Fibroblast of villous mesenchyme (primary cell): ENCODE results near the gene CLTRN. TPM values are rescaled to one million over a fixed set of nuclear protein-coding genes. Genes with fewer than 3 reads are reported as not detected.

ENCODE experiments used
- DNase-seq: peaks from one replicate; pipeline ENCODE4 v3.0.0-alpha.2; 2010; ENCODE audit warnings: low read depth
- H3K4me3 ChIP-seq: 2 replicates; pipeline ENCODE4 v1.5.1; 2011; ENCODE audit warnings: low read depth, mild to moderate bottlenecking, low read length
- CTCF ChIP-seq: IDR thresholded peaks from 2 replicates; pipeline ENCODE4 v1.5.1; 2012; ENCODE audit warnings: low read depth, mild to moderate bottlenecking, low read length; ENCODE audit not compliant: insufficient read depth
- total RNA-seq: library from RNA; depleted of rRNA; stranded (reverse); fragments of >200 nt; gene quantifications from 2 replicates; pipeline ENCODE4 v1.2.3, GENCODE V29; 2012

Gene CLTRN
- total RNA-seq, 1 donor = under 0.01 TPM

GRCh38 chrX:15601932-15602331 is 62.7 kb downstream of the CLTRN start:
- no peak for TF ChIP-seq CTCF
- no peak overlapping the region for H3K4me3 ChIP-seq
- DNase-seq = no peak

- DNase-seq = no peak
- TF ChIP-seq CTCF = no peak
- no peak within 1 kb of the TSS for H3K4me3 ChIP-seq
Observed at GRCh38 chrX:15600745-15601144, 63.9 kb downstream of the CLTRN start, which contains the start of gene ACE2. Gene ACE2 (minus strand): TSS chrX:15600960. CDS start chrX:15600911, 49 bp downstream.

DNA sequence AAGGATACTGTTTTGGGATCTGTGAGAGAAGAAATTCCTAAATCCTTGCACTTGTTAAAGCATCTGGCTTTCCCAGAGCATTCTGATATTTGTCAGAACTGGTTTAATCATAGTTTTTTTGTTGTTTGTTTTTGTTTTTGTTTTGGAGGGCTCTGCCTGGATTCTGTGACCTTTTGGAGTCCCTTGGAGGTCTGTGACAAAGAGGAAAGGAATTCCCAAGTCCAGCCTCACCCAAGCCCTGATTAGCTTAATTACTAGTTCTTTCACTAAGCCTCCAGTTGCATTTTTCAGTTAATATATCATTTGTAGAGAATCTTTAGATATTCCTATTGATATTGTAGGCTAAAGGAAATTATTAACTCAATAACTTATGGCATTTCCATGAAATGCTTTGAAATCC is 64.6 kb downstream of the CLTRN start:
- no peak for TF ChIP-seq CTCF
- no peak for DNase-seq
- no peak overlapping the region for H3K4me3 ChIP-seq

DNA sequence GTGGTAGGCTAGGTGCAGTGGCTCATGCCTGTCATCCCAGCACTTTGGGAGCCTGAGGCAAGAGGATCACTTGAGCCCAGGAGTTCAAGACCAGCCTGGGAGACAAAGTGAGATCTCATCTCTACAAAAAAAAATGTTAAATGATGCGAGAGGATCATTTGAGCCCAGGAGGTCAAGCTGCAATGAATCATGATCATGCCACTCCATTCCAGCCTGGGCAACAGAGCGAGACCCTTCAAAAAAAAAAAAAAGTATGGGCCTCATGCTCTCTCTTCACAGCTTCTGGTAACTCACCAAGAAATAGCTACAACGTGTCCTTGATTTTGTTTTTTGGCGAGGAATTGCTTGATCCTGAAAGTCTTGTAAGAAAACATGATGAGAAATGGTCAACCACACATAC is 65.1 kb downstream of the CLTRN start:
- no peak for TF ChIP-seq CTCF
- H3K4me3 ChIP-seq = no peak overlapping the region
- DNase-seq = no peak

GRCh38 chrX:15598026-15598425 is 66.6 kb downstream of the CLTRN start:
- no peak for DNase-seq
- no peak overlapping the region for H3K4me3 ChIP-seq
- no peak for TF ChIP-seq CTCF

DNA sequence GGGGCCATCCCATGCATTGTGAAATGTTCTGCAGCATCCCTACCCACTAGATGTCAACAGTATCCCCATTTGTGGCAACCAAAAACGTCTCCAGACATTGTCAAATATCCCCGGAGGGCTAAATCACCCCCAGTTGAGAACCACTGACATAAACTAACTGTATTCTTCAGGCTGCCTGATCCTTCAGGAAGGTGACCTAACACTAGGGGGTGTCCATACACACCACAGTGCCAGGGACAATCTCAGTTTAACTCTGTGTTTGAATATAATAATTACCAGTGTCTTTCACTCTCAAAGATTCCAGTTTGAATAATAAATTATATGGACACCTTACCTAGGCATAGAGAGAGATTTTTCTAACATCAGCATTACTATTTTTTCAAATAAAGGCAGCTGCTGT is 70.2 kb downstream of the CLTRN start:
- TF ChIP-seq CTCF = peak; percentile 31
- no peak overlapping the region for H3K4me3 ChIP-seq
- DNase-seq = no peak

DNA sequence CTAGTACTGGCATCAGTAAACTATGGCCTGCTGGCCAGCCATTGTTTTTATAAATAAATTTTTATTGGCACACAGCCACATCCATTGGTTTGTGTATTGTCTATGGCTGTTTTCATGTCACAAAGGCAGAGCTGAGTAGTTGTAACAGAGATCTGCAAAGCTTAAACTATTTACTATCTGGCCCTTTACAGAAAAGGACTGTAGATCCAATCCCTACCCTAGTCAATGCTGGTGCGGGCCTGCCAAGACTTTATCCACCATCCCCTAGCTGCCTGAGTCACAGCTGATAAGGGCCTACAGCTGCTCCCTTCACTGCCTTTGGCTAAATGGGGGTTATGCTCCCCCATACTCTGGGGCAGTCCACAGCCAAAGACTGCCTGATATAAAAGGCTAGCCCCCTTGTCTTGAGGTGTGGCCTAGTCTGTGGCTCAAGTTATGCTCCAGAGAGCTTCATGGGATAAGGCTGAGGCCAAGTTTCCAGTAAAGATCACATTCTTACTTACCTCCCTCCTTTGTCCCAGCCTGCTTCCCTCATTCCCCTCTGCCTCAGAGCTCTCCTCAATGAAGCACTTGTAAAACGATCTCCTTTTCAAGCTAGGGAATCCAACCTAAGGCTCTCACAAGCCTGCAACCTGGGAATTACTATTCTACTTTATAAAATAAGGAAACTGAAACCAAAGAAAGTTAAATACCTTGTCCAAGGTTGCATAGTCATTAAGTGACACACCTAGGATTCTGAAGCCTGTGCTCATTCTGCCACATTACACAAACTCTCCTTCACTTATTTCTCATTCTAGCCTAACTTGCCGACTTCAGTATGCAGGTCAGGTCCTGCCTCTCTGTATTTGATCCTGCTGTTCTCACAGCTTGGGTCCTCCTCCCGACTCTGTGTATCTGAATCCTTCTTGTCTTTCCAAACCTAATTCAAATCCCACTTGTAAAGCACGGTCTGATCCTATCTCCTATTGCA is 84.5 kb downstream of the CLTRN start:
- TF ChIP-seq CTCF = no peak
- no peak overlapping the region for H3K4me3 ChIP-seq
- DNase-seq = no peak
